AML-193 (cell line): ENCODE data around the gene NPTN.

Source experiments
- DNase-seq, 2 experiments: peaks; one replicate each; lab custom pipeline; 2025; lab: John Stamatoyannopoulos, UW

The NPTN gene

GRCh38 chr15:73631915-73632669 lies 1.1 kb downstream of the NPTN start:
- peak; percentile 8 to 13 for DNase-seq

DNA sequence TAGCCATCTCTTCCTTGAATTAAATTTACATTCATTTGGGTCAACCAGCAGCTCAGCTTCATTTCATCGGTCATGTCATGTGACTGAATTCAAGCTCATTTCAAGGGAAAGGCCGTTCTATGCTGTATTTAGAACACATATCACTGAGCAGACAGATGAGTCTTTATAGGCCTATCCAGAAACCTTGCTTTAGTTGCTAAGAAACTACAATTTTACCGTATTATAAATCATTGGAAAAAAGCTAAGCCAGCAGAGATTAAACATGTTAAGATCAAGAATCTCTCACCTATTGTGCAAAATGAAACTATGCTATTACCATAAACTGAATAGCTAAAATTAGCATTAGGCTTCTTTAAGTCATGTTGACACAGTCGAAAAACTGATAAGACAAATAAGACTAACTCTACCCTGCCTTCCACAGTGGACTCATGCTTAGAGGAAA lies 2.2 kb downstream of the NPTN start:
- DNase-seq = no peak

DNA sequence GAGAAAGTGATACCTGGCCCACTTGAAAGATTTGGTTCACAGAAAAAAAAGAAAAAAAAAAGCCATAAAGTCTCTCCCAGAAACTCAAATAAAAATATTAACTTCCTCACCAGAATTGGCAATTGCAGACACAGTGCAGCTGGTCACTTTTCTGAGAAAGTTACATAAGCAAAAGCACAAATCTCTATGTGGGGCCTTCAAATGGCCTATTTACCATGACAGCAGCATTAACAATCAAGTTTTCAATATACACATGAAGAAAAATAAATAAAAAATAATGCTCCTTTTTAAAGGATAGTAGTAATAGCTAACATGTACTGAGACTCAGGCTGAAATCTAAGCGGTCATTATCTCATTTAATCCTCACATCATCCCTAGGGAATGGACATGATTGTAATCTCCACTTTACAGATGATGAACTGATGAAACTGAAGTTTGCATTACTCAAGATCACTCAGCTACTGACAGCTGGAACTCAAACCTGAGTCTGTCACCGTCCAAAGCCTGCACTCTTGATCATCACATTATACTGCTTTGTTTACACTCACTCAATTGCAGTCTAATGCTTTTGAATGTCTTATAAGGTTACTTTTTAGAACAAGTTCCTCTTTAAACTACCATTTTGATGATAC lies 3.3 kb downstream of the NPTN start:
- no peak for DNase-seq

GRCh38 chr15:73628976-73629797 lies 4.0 kb downstream of the NPTN start:
- peak; percentile 19 to 48 for DNase-seq

- DNase-seq = no peak
Observed at GRCh38 chr15:73628102-73628501, 5.1 kb downstream of the NPTN start.

DNA sequence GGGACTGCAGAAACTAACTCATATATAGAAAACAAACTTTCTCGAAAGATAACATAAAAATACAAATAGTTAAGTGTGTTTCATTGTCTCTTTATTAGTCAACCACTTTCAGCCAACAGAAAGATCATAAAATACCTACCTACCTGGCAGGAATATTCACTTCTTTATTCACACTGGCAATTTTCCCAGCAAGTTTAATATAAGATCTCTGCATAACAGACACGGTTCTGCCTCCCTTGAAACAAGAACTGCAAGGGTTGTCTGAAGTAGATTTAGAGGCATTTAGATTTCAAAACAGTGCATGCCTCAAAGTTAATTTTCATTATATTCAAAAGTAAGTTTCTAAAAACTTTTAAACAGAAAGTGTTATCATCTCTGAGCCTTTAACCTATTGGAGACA lies 7.1 kb downstream of the NPTN start:
- no peak for DNase-seq

- DNase-seq = no peak
Observed at GRCh38 chr15:73624530-73624929, 8.7 kb downstream of the NPTN start.

- no peak for DNase-seq
Observed at GRCh38 chr15:73621286-73621826, 11.8 kb downstream of the NPTN start.

GRCh38 chr15:73620078-73620477 lies 13.1 kb downstream of the NPTN start:
- DNase-seq = no peak

GRCh38 chr15:73617913-73618312 lies 15.3 kb downstream of the NPTN start:
- no peak for DNase-seq

DNA sequence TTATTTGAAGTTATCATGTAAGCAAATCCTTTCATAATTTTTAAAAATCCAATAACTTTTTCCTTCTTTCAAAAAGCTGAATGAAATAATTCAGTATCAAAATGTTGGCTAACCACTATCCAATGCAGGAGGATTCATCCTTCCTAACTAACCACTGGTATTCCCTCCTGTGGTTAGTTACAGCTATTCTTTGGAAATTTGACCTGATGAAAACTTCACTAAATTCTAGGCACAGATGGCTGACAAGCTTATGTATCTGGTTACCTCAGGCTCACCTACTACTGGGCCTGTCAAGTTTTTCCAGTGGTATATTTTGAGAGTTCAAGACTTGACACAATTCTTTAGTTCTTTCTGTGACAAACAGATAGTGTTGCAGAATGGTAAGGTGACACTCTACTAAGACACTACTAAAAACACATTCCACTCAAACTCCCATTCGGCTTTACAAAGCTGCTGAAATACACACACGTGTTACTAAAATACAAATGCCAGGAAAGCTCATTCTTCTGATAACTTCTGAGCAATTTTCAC lies 15.8 kb downstream of the NPTN start:
- DNase-seq = no peak

GRCh38 chr15:73608941-73609340 lies 24.2 kb downstream of the NPTN start:
- DNase-seq = no peak

DNA sequence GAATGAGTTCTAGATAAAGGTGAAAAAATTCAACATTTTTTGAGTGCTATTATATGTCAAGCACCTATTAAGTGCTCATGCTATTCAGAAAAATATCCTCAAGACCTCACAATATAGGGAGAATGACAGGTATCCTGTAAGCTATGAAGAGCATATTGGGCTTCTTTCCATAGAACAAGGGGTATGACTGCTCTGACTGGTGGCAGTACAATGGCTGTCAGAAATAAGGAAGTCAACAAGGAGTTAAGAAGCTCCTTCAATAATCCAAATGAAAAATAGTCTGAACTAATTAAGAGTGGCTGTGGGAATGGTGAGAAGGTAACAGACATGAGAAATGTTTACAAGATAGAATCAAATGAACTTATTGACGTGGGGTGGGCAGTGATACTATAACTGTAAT lies 24.7 kb downstream of the NPTN start:
- DNase-seq = no peak

GRCh38 chr15:73607843-73608242 lies 25.3 kb downstream of the NPTN start:
- no peak for DNase-seq

GRCh38 chr15:73607405-73607804 lies 25.8 kb downstream of the NPTN start:
- DNase-seq = peak; percentile 12 to 45

- no peak for DNase-seq
Observed at GRCh38 chr15:73605759-73606436, 27.3 kb downstream of the NPTN start.

DNA sequence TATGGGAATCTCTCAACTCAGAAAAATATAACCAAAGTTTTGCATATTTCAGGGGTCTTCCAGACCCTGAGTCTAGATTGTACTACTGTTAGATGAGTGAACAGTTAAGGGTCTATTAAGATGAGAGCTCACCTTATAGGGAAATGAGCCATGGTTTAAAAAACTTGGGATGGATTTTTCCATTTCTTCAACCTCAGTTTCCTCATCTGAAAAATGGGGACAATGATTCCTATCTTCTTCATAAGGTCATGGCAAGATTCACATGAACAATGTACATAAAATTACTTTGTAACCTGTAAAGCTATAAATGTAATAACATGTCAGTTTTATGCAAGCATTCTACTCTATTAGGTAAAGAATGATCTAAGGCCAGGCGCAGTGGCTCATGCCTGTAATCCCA lies 28.7 kb downstream of the NPTN start:
- DNase-seq = no peak

GRCh38 chr15:73602992-73603391 lies 30.2 kb downstream of the NPTN start:
- no peak for DNase-seq

- DNase-seq = no peak
Observed at GRCh38 chr15:73602446-73602843, 30.7 kb downstream of the NPTN start.

- no peak for DNase-seq
Observed at GRCh38 chr15:73601451-73602445, 31.4 kb downstream of the NPTN start.
